HG02571 (cell line): ENCODE results near the gene HK3.
"Not testable (repeated sequence)": the region's sequence is repeated elsewhere in the genome, so short reads cannot be mapped to it uniquely, and the experiment has no call there.

Experiments
- ATAC-seq: cut with Tn5 transposase; IDR thresholded peaks from one replicate; pipeline ENCODE4 v1.9.1; 2021; ENCODE audit warnings: mild to moderate bottlenecking, moderate library complexity; ENCODE audit not compliant: unreplicated experiment

HK3 gene

DNA sequence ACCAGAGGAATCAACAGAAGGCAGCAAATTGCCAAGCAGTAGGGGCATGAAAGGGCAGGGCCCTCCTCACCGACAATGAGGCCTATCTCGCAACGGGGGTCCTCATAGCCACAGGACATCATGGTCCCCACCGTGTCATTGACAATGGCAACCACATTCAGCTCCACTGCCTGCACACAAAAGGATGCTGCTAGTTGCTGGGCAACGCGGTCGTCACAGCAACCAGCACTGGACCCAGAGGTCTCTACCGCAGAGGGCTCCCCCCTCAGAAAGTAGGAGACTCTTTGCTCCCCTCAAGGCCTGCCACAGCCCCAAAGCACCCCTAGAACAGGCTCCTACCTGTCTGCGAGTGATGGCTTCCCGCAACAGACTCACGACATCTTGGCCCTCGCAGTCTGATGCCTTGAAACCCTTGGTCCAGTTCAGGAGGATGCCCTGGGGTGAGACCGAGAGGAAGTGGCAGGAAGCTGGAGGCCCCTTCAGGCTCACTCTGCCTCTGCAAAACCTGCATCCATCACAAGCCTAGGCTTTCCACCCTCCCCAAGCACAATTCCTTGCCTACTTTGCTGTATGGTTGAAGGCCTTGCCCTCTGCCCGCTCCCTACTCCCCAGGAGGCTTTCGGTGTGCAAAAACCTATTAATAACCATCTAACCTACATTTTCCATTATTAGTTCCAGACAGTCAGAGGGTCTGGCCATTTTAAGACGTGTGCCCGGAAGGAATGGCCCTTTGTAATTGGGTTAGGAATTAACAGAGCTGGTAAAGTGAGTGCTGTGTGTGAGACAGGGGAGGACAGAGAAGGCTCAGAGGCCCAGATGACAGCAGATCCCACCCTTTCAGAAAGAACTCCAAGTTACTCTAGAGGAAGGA lies 15.2 kb downstream of the HK3 start:
- no peak for ATAC-seq

DNA sequence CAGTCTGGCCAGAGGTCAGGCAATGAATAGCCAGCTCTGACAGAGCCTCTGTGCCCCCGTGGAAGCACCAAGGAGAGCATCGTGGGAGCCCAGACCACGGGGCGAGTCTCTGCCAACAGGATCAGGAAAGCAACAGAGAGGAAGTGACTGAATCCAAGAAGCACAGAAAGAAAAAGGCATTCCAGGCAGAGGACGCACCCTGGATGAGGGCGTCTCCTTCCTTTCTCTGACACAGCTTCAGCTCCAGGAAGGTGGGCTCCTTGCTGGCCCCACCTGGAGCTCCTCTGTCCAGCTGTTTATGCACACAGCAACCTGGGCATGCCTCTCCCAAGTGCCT lies 16.6 kb downstream of the HK3 start:
- ATAC-seq, result no peak

DNA sequence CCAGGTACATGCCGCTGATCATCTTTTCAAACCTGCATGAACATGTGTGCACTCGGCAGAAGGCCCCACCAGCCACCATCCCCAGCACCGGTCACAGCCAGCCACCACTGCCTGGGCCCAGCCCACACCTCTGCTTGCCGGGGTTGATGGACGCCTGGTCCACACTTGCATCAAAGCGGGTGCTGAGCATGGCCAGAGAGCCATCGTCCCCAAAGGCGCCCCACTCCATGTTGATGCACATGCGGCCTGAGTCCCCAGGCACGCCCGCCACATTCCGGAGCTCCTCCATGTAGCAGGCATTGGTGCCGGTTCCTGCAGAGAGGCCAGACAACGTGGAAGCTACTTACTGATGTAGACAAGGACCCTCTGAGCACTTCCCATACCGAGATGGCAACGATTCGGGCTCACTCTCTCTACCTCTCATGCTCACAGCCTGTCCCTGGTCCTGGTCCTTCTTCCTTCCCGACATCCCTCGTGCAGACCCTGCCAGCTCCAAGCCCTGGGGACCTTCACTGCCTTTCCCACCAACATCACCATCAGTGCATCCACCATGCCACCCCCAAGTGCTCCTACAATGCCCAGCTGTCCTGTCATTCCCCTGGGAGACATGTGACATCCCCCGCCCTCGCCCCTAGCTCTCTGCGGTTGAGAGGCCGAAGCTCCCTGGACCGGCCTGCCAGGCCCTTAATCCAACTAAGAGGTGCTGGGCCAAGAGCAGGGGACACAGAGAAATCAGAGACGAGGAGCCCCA lies 17.2 kb downstream of the HK3 start:
- ATAC-seq, result no peak

DNA sequence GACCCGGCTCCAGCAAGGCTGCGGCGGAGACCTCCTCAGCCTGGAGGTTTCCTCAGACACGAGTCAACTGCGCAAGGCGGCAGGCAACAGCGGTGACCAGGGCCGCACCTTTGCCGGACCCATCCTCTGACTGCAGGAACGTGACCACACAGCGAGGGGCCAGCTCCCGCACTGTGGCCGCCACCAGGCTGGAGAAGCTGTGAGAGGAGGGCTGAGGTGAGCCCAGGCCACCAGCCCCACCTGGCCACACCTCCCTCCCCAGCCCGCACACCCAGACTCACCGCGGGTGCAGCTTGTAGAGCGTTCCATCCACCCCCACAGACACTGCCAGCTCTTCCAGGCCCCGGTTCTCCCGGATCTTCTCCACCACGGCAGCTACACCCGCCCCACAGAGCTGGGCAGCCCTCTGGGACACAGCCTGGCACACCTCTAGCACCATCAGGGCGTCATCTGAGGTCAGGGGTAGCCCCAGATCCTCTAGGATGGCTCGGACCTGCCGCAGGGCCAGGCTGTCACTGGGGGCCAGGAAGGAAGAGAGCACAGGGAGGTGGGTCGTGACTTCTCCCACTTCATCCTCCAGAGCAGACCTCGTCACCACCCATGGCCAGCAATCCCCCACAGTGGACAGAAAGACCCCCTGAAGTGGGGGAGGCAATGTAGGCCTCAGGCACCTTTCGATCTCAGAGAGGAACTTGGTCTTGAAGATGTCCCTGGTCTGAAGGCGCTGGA lies 18.0 kb downstream of the HK3 start:
- ATAC-seq, result no peak

DNA sequence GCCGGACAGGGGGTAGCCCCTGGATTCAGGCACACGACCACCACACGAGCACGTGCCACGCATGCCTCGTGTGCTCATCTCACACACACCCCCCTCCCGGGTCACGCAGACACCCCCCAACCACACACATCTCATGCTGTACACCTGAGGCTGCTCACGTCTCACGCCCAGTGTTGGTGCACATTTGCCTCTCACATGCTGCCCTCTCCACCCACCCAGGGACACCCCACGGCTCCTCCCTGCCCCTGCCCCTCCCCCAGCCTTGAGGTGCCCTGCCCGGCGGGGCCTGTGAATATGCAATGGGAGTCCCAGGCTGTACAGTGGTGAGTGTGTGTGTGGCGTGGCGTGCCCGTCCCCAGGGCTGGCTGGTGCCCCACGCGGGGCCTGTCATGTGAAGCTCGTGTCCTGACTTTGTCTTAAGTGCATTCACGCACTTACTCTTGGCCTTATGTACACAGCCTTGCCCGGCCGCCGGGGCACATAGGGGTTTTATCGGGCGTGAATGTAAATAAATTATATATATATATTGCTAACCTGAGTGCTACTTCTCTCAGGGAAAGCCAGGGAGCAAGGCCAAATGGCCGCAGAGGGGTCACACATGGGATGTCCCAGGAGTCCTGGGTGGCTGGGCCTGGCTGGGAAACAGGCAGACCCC lies 18.7 kb downstream of the HK3 start:
- ATAC-seq, result no peak

DNA sequence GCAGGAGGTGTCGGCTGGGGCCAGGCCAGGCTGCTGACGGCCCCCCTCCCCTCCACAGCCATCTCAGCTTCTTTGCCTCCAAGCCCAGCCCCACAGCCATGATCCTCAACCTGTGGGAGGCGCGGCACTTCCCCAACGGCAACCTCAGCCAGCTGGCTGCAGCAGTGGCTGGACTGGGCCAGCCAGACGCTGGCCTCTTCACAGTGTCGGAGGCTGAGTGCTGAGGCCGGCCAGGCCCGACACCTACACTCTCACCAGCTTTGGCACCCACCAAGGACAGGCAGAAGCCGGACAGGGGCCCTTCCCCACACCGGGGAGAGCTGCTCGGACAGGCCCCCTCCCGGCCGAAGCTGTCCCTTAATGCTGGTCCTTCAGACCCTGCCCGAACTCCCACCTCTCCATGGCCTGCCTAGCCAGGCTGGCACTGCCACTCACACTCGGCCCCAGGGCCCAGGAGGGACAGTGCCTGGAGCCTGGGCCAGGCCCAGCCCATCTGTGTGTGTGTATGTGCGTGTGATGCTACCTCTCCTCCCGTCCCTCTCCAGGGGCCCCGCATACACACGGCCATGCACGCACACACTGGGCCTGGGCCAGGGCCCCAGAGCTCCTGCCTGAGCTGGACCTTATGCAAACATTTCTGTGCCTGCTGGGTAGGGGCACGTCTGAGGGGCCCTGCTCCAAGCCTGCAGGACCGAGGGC lies 19.3 kb downstream of the HK3 start:
- no peak for ATAC-seq

DNA sequence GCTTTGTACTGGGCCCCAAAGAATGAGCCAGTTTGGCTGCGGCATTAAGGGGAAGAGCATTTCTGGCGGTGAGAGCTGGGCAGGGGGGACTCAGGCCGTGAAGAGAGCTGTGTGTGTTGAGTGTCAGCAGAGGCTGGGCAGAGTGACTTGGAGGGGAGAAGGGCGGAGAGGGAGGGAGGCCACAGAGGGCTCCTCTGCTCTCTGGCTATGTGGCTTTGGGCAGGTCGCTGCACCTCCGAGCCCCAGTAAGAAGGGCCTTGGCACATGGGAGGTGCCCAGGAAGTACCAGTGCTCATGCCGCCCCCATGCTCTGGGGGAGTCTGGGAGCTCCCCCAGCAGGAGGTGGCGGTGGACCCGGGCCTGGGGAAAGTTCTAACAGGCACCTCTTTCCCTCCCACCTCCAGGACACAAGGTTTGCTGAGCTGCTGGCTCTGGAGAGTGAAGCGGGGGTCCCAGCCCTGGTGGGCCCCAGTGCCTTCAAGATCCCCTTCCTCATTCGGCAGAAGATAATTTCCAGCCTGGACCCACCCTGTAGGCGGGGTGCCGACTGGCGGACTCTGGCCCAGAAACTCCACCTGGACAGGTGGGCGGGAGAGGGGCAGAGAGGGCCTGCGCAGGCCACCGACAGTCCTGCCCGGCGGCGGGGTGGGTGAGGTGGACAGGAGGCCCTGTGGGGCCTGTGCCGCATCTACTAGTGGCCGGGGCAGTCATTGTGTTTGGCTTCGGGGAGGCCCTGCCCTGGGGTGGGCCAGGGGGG lies 20.1 kb downstream of the HK3 start:
- ATAC-seq, result no peak

DNA sequence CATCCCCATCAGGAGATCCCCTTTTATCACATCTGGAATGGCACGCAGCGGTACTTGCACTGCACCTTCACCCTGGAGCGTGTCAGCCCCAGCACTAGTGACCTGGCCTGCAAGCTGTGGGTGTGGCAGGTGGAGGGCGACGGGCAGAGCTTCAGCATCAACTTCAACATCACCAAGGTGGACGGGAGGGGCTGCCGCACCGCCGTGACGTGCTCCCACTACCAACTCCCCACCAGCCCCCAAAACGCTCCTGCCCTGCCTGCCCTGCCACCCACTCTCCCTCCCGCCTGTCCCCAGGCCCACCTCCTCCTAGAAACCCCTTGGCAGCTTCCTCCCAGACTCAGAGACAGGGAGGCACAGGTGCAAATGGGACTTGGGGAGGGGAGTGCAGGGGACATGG lies 20.7 kb downstream of the HK3 start:
- ATAC-seq, result no peak

DNA sequence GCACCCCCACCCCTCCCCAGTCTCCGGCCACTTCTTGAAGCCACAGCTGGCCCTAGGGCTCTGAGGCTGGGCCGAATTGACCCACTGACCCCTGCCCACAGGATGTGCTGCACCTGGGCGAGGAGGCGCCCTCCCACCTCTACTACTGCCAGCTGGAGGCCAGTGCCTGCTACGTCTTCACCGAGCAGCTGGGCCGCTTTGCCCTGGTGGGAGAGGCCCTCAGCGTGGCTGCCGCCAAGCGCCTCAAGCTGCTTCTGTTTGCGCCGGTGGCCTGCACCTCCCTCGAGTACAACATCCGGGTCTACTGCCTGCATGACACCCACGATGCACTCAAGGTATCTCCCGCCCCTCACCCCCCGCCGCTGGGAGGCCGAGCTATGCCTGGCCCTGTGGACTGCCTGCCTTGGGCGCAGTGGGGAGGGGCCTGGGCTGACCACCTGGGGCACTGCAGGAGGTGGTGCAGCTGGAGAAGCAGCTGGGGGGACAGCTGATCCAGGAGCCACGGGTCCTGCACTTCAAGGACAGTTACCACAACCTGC lies 21.3 kb downstream of the HK3 start:
- no peak for ATAC-seq

DNA sequence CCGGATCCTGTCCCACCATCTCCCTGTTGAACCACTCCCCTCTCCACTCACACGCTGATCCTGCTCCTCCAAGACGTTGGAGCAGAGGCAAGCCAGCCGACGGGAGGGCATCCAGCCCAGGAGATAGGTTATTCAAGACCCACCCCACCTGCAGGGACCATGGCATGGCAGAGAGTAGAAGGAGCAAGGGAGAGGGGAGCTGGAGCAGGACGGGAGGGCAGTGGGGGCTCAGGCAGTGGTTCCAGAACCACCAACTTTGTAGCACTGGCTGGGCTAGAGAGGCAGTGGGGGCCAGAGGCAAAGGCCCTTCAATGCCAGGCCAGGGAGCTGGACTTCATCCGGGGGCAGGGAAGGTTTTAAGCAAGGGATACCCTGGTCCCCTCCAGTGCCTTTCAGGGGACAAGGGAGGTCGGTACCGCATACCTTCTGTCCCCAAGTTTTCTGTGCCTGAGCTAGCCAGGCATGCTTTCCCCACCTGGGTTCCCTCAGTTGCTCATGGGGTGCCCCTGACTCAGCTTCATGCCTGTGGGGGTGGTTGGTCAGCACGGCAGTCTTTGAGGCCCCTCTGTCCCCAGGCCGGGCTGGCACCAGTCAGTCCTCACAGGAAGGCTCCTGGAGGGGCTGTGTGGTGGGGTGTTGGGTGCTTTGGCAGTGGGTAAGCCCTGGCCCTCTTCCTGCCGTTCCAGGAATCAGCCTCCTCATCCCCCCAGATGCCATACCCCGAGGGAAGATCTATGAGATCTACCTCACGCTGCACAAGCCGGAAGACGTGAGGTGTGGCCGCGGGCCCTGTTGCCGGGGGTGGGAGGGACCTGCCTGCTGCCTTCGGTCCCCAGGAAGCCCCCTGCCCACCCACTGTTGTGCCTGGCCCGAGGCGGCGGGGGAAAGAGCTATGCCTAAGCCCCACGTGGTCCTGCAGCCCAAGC lies 22.4 kb downstream of the HK3 start:
- ATAC-seq, result no peak

DNA sequence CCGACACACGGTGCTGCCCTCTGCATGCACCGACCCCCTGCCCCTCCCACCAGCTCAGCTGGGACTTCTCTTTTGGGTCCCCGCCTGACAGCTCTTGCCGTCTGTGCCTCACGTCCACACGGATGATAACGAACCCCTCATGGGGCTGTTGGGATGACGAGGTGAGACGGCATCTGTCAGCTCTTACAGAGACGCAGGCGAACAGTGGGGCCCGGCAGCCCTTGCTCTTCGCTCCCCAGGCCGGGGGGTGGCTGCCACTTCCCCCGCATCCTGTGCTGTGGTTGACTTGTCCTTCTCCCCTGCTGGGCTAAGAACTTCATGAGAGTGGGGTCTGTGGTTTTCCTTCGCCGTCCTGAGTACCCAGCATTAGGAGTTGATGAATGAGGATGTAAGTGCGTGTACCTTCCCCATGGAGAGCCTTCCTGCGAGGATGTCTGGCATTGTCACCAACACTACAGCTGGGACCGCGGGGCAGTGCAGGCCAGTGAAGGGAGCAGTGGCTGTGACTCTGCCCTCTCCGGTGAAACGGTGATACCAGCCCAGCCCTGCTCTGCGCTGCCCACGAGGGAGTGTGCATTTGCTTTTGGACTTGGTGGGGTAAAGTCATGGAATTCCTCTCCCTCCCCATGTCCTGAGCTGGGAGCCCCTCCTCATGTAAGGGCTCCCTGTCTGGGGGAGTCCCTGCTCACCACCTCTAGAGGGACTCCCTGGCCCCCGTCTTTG lies 23.2 kb downstream of the HK3 start:
- ATAC-seq, result no peak

DNA sequence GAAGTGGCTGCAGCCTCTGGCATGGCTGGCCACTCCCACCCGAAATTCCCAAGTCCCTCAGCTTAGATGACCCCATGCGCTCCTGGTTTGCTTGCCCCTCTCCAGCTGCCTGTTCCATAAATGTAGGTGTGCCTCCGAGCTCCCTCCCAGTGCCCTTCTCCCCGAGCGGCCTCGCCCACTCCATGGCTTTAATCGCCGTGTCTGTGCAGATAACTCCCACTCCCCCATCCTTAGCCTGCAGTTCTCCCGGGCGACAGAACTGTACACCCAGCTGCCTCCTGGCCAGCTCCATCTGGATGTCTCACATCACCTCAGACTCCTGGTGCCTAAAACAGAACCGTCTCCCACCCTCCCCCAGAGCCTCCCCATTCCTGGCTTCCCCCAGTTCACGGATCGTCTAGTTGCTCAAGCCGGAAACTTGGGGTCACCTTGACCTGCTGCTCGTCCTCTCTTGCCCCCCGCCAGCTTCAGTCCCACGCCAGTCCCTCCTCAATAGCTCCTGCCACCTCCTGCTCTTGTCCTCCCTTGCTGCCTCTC lies 24.1 kb downstream of the HK3 start:
- ATAC-seq, result no peak

DNA sequence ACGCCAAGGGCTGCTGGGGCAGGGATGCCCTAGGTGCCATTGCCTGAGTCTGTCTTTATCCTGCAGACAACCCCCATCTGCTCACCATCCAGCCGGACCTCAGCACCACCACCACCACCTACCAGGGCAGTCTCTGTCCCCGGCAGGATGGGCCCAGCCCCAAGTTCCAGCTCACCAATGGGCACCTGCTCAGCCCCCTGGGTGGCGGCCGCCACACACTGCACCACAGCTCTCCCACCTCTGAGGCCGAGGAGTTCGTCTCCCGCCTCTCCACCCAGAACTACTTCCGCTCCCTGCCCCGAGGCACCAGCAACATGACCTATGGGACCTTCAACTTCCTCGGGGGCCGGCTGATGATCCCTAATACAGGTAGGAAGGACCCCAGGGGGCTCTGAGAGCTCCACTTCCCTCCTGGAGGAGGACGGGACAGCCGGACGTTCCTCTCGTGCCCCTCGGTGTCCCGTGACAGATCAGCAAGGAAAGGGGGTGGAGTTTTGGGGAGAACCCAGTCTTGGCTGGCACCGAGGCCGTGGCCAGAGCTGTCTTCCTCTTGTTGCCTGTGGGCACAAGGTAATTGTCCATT lies 24.9 kb downstream of the HK3 start:
- ATAC-seq, result no peak

DNA sequence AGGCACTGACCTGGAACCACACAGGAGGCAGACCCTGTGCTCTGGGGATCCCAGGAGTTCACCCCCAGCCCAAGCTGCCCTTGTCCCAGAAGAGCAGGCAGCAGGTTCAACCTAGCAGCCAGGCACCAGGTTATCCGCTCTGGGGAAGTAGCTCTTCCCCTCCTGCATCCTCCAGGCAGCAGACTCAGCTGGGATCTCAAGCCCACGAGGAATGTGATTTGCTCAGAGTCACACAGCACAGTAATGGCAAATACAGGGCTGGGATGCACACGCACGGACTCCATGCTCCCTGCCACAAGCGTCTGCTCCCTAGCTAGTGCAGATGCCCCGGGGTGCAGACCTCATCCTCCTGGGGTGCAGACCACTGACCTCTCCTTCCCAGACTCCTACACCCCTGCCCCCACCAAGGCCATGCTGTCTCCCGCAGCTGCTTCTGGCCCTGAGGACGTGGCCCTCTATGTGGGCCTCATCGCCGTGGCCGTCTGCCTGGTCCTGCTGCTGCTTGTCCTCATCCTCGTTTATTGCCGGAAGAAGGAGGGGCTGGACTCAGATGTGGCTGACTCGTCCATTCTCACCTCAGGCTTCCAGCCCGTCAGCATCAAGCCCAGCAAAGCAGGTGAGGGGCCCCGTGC lies 25.5 kb downstream of the HK3 start:
- ATAC-seq, result no peak

DNA sequence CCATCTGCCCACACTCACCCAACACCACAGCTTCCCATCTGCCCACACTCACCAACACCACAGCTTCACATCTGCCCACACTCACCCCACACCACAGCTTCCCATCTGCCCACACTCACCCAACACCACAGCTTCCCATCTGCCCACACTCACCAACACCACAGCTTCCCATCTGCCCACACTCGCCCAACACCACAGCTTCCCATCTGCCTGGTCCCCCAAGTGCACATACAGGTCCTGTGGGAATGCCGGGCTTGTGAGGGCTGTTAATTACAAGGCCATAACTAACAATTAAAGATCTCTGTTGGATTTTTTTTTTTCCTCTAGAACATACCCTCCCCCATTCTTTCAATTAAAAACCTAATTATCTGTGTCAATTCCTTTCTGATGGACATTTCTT lies 26.1 kb downstream of the HK3 start:
- not testable (repeated sequence) for ATAC-seq

DNA sequence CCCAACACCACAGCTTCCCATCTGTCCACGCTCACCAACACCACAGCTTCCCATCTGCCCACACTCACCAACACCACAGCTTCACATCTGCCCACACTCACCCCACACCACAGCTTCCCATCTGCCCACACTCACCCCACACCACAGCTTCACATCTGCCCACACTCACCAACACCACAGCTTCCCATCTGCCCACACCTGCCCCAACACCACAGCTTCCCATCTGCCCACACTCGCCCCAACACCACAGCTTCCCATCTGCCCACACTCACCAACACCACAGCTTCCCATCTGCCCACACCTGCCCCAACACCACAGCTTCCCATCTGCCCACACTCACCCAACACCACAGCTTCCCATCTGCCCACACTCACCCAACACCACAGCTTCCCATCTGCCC lies 26.6 kb downstream of the HK3 start:
- ATAC-seq, result not testable (repeated sequence)

DNA sequence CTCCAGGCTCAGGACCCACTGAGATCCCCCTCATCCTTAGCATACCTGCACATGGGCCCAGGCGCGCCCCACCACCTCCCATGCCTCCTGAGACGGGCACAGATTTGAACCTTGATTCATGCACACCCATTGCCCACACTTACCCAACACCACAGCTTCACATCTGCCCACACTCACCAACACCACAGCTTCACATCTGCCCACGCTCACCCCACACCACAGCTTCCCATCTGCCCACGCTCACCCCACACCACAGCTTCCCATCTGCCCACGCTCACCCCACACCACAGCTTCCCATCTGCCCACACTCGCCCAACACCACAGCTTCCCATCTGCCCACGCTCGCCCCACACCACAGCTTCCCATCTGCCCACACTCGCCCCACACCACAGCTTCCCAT lies 28.5 kb downstream of the HK3 start:
- not testable (repeated sequence) for ATAC-seq
